ENCODE measurements around the gene UBE2QL1. TPM values are rescaled to one million over a fixed set of nuclear protein-coding genes. Genes with fewer than 3 reads are reported as not detected.

Gene UBE2QL1
- total RNA-seq, 2 experiments from 2014 or later: not detected

GRCh38 chr5:6427694-6428093 lies 21.0 kb upstream of the UBE2QL1 start:
- Histone ChIP-seq H3K27ac (ENCODE audit: low read depth, low read length, poor library complexity, severe bottlenecking) (no peak overlapping the region), H3K36me3 (ENCODE audit: insufficient read depth, low read length) (no peaks in the 10 kb centered on the region), H3K9me2 (ENCODE audit: insufficient read depth, low read length) (no peaks in the 10 kb centered on the region), H4K20me1 (ENCODE audit: insufficient read depth, low read length) (no peaks in the 10 kb centered on the region), H3K4me1 (ENCODE audit: insufficient read depth, low read length, poor library complexity, severe bottlenecking) (no peaks in the 10 kb centered on the region), H3K4me3 (ENCODE audit: low read depth, low read length, poor library complexity, severe bottlenecking) (no peak overlapping the region), H3K79me2 (ENCODE audit: insufficient read depth, low read depth, low read length) (no peaks in the 10 kb centered on the region), H3K4me2 (ENCODE audit: low read length) (no peak overlapping the region), H3K9me3 (ENCODE audit: low read length) (no peaks in the 10 kb centered on the region), H2AFZ (ENCODE audit: low read length) (no peak overlapping the region)
- BruUV-seq (replicated peaks): no TSS peak
- TF ChIP-seq CTCF (conservative IDR thresholded peaks at IDR 0.05; ENCODE audit: low read length): no peak
- TF ChIP-seq EZH2phosphoT487 (IDR thresholded peaks at IDR 0.05; ENCODE audit: borderline replicate concordance, low read depth, low read length): no peak
- ChIA-PET POLR2A (no interaction called here), CTCF (ENCODE audit: unreplicated experiment) (no interaction called here)
- intact Hi-C loops (cut with micrococcal nuclease; ENCODE audit: unreplicated experiment): no loop called here
- DNase-seq (ENCODE audit: low spot score): no peak

GRCh38 chr5:6430418-6431028 lies 18.1 kb upstream of the UBE2QL1 start:
- Histone ChIP-seq H3K27ac (ENCODE audit: low read depth, low read length, poor library complexity, severe bottlenecking) (no peak overlapping the region), H3K79me2 (ENCODE audit: insufficient read depth, low read depth, low read length) (no peaks in the 10 kb centered on the region), H3K4me3 (ENCODE audit: low read depth, low read length, poor library complexity, severe bottlenecking) (no peak overlapping the region), H3K9me3 (ENCODE audit: low read length) (no peaks in the 10 kb centered on the region), H4K20me1 (ENCODE audit: insufficient read depth, low read length) (no peaks in the 10 kb centered on the region), H3K4me1 (ENCODE audit: insufficient read depth, low read length, poor library complexity, severe bottlenecking) (no peaks in the 10 kb centered on the region), H3K9me2 (ENCODE audit: insufficient read depth, low read length) (no peaks in the 10 kb centered on the region), H2AFZ (ENCODE audit: low read length) (no peak overlapping the region), H3K36me3 (ENCODE audit: insufficient read depth, low read length) (no peaks in the 10 kb centered on the region), H3K4me2 (ENCODE audit: low read length) (no peak overlapping the region)
- no TSS peak for BruUV-seq (replicated peaks)
- DNase-seq (ENCODE audit: low spot score): no peak
- ChIA-PET POLR2A (interaction anchor here (0.6 kb wide), 1 partner anchor 15 kb away, joined by 7 read pairs; no protein-coding TSS in a partner anchor), CTCF (ENCODE audit: unreplicated experiment) (no interaction called here)
- intact Hi-C loops (cut with micrococcal nuclease; ENCODE audit: unreplicated experiment): no loop called here
- TF ChIP-seq EZH2phosphoT487 (IDR thresholded peaks at IDR 0.05; ENCODE audit: borderline replicate concordance, low read depth, low read length): no peak
- no peak for TF ChIP-seq CTCF (conservative IDR thresholded peaks at IDR 0.05; ENCODE audit: low read length)
